HEK293T (cell line): ENCODE data around the gene CTXND1.

ENCODE experiments used
- BHLHE40 ChIP-seq: fragments of 450-650 bp; IDR thresholded peaks from 2 replicates; pipeline ENCODE4 v1.6.1; 2016; ENCODE audit warnings: mild to moderate bottlenecking, moderate library complexity, borderline replicate concordance
- ELF4 ChIP-seq: fragments of 450-650 bp; IDR thresholded peaks from 2 replicates; pipeline ENCODE4 v1.6.1; 2017; ENCODE audit warnings: antibody characterized with exemption
- FOXA1 ChIP-seq: fragments of 450-650 bp; IDR thresholded peaks from 2 replicates; pipeline ENCODE4 v1.6.1; 2016; ENCODE audit warnings: mild to moderate bottlenecking
- FOXK2 ChIP-seq: fragments of 450-650 bp; IDR thresholded peaks from 2 replicates; pipeline ENCODE4 v1.6.1; 2016; ENCODE audit warnings: mild to moderate bottlenecking
- FOXM1 ChIP-seq: fragments of 450-650 bp; IDR thresholded peaks from 2 replicates; pipeline ENCODE4 v1.6.1; 2017; ENCODE audit warnings: mild to moderate bottlenecking, borderline replicate concordance
- HDGF ChIP-seq: fragments of 450-650 bp; IDR thresholded peaks from 2 replicates; pipeline ENCODE4 v1.6.1; 2017; ENCODE audit warnings: antibody characterized with exemption, borderline replicate concordance
- L3MBTL2 ChIP-seq: fragments of 450-650 bp; conservative IDR thresholded peaks from 2 replicates; pipeline ENCODE4 v1.6.1; 2016; ENCODE audit warnings: mild to moderate bottlenecking
- SP1 ChIP-seq: fragments of 450-650 bp; IDR thresholded peaks from 2 replicates; pipeline ENCODE4 v1.6.1; 2017
- TARDBP ChIP-seq: fragments of 450-650 bp; IDR thresholded peaks from 2 replicates; pipeline ENCODE4 v1.6.1; 2016
- ZNF384 ChIP-seq: fragments of 450-650 bp; IDR thresholded peaks from 2 replicates; pipeline ENCODE4 v1.6.1; 2016
- TF ChIP-seq, protein P1 (sequence below): fragments of 450-650 bp; IDR thresholded peaks from 2 replicates; pipeline ENCODE4 v1.6.1; 2016

GRCh38 chr15:80163217-80163616, 88.8 kb downstream of the CTXND1 start:
- TF ChIP-seq BHLHE40 (no peak), SP1 (no peak), ZNF384 (no peak), FOXM1 (no peak), TARDBP (no peak), FOXK2 (no peak), FOXA1 (no peak), ELF4 (no peak), L3MBTL2 (no peak), HDGF (no peak)
- TF ChIP-seq, protein P1, sequence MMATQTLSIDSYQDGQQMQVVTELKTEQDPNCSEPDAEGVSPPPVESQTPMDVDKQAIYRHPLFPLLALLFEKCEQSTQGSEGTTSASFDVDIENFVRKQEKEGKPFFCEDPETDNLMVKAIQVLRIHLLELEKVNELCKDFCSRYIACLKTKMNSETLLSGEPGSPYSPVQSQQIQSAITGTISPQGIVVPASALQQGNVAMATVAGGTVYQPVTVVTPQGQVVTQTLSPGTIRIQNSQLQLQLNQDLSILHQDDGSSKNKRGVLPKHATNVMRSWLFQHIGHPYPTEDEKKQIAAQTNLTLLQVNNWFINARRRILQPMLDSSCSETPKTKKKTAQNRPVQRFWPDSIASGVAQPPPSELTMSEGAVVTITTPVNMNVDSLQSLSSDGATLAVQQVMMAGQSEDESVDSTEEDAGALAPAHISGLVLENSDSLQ: no peak
